Vagina (tissue), 2 donors: ENCODE measurements around the gene SCO1. TPM values are rescaled to one million over a fixed set of nuclear protein-coding genes. Genes with fewer than 3 reads are reported as not detected.

Source experiments
- DNase-seq, 2 donors: peaks; one replicate each; pipeline ENCODE4 v3.0.0-alpha.2; 2017; ENCODE audit errors: extremely low spot score in 2 of 2
- H3K27ac ChIP-seq: fragments of 200-600 bp; sonication (generic); one replicate; pipeline ENCODE4 v1.5.1; 2019
- H3K27me3 ChIP-seq: fragments of 200-600 bp; sonication (generic); one replicate; pipeline ENCODE4 v1.5.1; 2019
- H3K36me3 ChIP-seq, 2 donors: fragments of 200-600 bp; sonication (generic); one replicate each; pipeline ENCODE4 v1.5.1; 2017 to 2019
- H3K4me1 ChIP-seq: fragments of 200-600 bp; sonication (generic); one replicate; pipeline ENCODE4 v1.5.1; 2019
- H3K4me3 ChIP-seq, 2 donors: fragments of 200-600 bp; sonication (generic); 1 replicate in 1 of 2; 2 replicates in 1 of 2; pipeline ENCODE4 v1.5.1; 2016 to 2019
- H3K9me3 ChIP-seq: fragments of 200-600 bp; sonication (generic); one replicate; pipeline ENCODE4 v1.5.1; 2019
- POLR2A ChIP-seq, 2 donors: fragments of 450-650 bp; IDR thresholded peaks; one replicate each; pipeline ENCODE4 v1.6.1; 2017; ENCODE audit warnings: antibody characterized with exemption in 2 of 2, mild to moderate bottlenecking in 2 of 2, moderate library complexity in 2 of 2
- POLR2AphosphoS5 ChIP-seq, 2 donors: sonication (generic); formaldehyde crosslinking; IDR thresholded peaks; one replicate each; pipeline ENCODE4 v1.9.0; 2017; ENCODE audit warnings: antibody characterized with exemption in 2 of 2, mild to moderate bottlenecking in 2 of 2, low read depth in 1 of 2; ENCODE audit not compliant: insufficient read depth in 1 of 2
- intact Hi-C: fragments of 100-400 bp; cut with DNase I; formaldehyde crosslinking; loops from one replicate; pipeline ENCODE4 v1.15.1; 2023
- total RNA-seq: library from RNA; depleted of rRNA; stranded (reverse); fragments of >200 nt; gene quantifications from one replicate; pipeline ENCODE4 v1.2.3, GENCODE V29; 2016
- TF ChIP-seq, protein P1 (sequence below), 3 experiments: fragments of 450-650 bp in 2 of 3; fragments of 200-600 bp in 1 of 3; sonication (generic) in 1 of 3; IDR thresholded peaks; one replicate each; pipeline ENCODE4 v1.5.1; 2017 to 2019; ENCODE audit warnings: antibody characterized with exemption in 3 of 3, mild to moderate bottlenecking in 2 of 3, moderate library complexity in 2 of 3

SCO1 gene
- total RNA-seq, 1 donor from 2014 or later: 38.8 TPM

DNA sequence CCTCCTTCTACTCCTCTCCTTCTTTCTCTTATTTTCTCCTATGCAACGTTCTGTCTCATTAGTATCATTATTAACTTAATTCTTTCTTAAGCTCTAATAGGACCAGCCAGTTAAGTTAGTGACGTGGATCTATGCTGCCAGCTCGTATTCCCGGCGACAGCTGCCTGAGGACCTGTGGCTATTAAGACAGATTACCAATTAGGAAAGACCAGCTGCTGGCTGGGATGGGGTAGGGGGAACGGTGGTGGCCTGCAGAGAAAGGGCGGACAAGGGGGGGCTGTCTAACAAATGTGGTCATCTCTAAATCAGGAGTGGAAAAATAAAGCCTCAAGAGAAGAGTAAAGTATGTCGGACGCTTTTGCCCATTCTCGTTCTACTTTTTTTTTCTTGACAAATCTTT lies 39.5 kb downstream of the SCO1 start:
- intact Hi-C loops: no loop called here
- Histone ChIP-seq H3K4me1 (no peaks in the 10 kb centered on the region), H3K27ac (no peak overlapping the region), H3K4me3 (no peak overlapping the region), H3K36me3 (peaks cover 0 to 4% of the 10 kb centered on the region in 2 donors), H3K9me3 (no peaks in the 10 kb centered on the region), H3K27me3 (no peaks in the 10 kb centered on the region)
- TF ChIP-seq POLR2AphosphoS5 (IDR thresholded peaks at IDR 0.05; ENCODE audit: insufficient read depth in 1 of 2, low read depth in 1 of 2): no peak
- no peak for TF ChIP-seq POLR2A (IDR thresholded peaks at IDR 0.05)
- TF ChIP-seq, protein P1, sequence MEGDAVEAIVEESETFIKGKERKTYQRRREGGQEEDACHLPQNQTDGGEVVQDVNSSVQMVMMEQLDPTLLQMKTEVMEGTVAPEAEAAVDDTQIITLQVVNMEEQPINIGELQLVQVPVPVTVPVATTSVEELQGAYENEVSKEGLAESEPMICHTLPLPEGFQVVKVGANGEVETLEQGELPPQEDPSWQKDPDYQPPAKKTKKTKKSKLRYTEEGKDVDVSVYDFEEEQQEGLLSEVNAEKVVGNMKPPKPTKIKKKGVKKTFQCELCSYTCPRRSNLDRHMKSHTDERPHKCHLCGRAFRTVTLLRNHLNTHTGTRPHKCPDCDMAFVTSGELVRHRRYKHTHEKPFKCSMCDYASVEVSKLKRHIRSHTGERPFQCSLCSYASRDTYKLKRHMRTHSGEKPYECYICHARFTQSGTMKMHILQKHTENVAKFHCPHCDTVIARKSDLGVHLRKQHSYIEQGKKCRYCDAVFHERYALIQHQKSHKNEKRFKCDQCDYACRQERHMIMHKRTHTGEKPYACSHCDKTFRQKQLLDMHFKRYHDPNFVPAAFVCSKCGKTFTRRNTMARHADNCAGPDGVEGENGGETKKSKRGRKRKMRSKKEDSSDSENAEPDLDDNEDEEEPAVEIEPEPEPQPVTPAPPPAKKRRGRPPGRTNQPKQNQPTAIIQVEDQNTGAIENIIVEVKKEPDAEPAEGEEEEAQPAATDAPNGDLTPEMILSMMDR (IDR thresholded peaks at IDR 0.05): no peak
- no peak for DNase-seq

DNA sequence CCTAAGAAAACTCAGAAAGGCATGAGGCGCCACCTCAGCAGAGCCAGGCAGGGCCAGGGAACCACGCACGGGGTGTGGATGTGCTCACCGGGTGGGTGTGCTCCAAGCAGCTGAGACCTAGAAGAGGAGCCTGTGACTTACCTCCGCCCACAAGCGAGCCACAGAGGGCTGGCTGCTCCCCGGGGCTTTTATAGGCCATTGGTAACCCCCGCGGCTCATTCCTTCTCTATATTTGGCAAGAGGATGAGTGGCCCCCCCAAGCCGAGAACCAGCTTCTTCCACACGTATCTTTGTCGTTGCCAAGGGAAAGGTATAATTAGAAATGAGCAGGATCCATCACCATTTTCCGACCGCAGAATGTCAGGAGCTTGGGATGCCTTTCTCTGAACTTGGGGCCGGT lies 40.2 kb downstream of the SCO1 start, which contains the start of gene MYH3:
Gene MYH3 (minus strand): TSS at position 162 of the 400 bp plus-strand sequence. CDS start 2,245 bp downstream, outside the sequence.
- Histone ChIP-seq H3K27me3 (no peaks in the 10 kb centered on the region), H3K4me1 (no peaks in the 10 kb centered on the region), H3K9me3 (no peaks in the 10 kb centered on the region), H3K36me3 (peaks cover 0 to 4% of the 10 kb centered on the region in 2 donors), H3K27ac (no peak within 1 kb of the TSS), H3K4me3 (no peak within 1 kb of the TSS)
- no peak for DNase-seq
- TF ChIP-seq, protein P1 (IDR thresholded peaks at IDR 0.05): no peak
- intact Hi-C loops: no loop called here

DNA sequence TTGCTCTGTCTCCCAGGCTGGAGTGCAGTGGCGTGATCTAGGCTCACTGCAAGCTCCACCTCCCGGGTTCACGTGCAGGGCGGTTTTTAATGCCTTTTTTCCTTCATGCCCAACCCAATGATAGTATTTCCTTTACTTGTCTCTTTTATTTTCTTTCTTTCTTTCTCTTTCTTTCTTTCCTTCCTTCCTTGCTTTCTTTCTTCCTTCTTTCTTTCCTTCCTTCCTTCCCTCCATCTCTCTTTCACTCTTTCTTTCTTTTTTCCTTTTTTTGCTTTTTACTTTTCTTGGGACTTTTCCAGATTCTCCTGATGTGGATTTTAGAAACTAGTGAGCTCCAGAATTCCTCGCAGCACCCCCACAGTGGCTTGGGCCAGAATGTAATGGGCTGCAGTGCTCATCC lies 43.3 kb downstream of the SCO1 start:
- DNase-seq: no peak
- Histone ChIP-seq H3K4me3 (no peak overlapping the region), H3K4me1 (no peaks in the 10 kb centered on the region), H3K27me3 (no peaks in the 10 kb centered on the region), H3K27ac (no peak overlapping the region), H3K9me3 (no peaks in the 10 kb centered on the region), H3K36me3 (no peaks in the 10 kb centered on the region)
- intact Hi-C loops: no loop called here
- TF ChIP-seq POLR2AphosphoS5 (IDR thresholded peaks at IDR 0.05; ENCODE audit: insufficient read depth in 1 of 2, low read depth in 1 of 2): no peak
- TF ChIP-seq POLR2A (IDR thresholded peaks at IDR 0.05): no peak
- TF ChIP-seq, protein P1 (IDR thresholded peaks at IDR 0.05): no peak

GRCh38 chr17:10652984-10653659 lies 44.2 kb downstream of the SCO1 start:
- Histone ChIP-seq H3K9me3 (no peaks in the 10 kb centered on the region), H3K36me3 (no peaks in the 10 kb centered on the region), H3K4me1 (no peaks in the 10 kb centered on the region), H3K27ac (no peak overlapping the region), H3K27me3 (no peaks in the 10 kb centered on the region), H3K4me3 (no peak overlapping the region)
- no peak for TF ChIP-seq POLR2AphosphoS5 (IDR thresholded peaks at IDR 0.05; ENCODE audit: insufficient read depth in 1 of 2, low read depth in 1 of 2)
- no peak for TF ChIP-seq POLR2A (IDR thresholded peaks at IDR 0.05)
- TF ChIP-seq, protein P1 (IDR thresholded peaks at IDR 0.05): no peak
- DNase-seq: no peak
- intact Hi-C loops: no loop called here

DNA sequence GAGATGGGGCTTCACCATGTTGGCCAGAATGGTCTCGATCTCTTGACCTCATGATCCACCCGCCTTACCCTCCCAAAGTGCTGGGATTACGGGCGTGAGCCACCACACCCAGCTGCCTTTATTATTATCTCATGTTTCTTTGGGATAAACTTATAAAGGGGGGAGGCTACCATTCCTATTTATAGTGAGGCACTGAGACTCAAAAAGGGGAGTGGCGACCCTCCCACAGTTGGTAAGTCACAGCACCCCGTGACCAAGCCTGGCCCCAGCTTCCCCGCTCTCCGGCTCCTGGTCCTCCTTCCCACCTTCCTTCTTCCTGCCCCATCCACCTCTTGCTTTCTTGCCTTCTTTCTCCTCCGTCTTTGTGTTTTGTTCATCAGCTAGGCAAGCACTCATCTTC lies 45.4 kb downstream of the SCO1 start:
- Histone ChIP-seq H3K4me3 (no peak overlapping the region), H3K9me3 (no peaks in the 10 kb centered on the region)
- TF ChIP-seq, protein P1 (IDR thresholded peaks at IDR 0.05): no peak
- TF ChIP-seq POLR2AphosphoS5 (IDR thresholded peaks at IDR 0.05; ENCODE audit: insufficient read depth in 1 of 2, low read depth in 1 of 2) (no peak), POLR2A (IDR thresholded peaks at IDR 0.05) (no peak)

More for the DNA sequence above, 45.4 kb downstream of the SCO1 start:
- no peaks in the 10 kb centered on the region for H3K4me1 ChIP-seq
- intact Hi-C loops: no loop called here
- H3K27me3 ChIP-seq: no peaks in the 10 kb centered on the region
- no peak for DNase-seq
- H3K36me3 ChIP-seq: no peaks in the 10 kb centered on the region
- no peak overlapping the region for H3K27ac ChIP-seq
